Neural cell (in vitro differentiated cells): ENCODE results near the gene RCSD1. TPM values are rescaled to one million over a fixed set of nuclear protein-coding genes. Genes with fewer than 3 reads are reported as not detected.

Experiments used
- H2AFZ ChIP-seq: fragments of 200-600, 300-800 bp; sonication (generic), shearing (Covaris generic); 2 replicates; pipeline ENCODE4 v1.6.0; 2014; ENCODE audit warnings: low read depth, mild to moderate bottlenecking, antibody characterized with exemption, low read length, moderate library complexity
- H3F3A ChIP-seq: fragments of 200-600 bp; shearing (Covaris generic); 2 replicates; pipeline ENCODE4 v1.6.1; 2016; ENCODE audit warnings: mild to moderate bottlenecking, moderate library complexity, mixed read lengths, antibody characterized with exemption, low read length; ENCODE audit not compliant: insufficient read depth, poor library complexity, severe bottlenecking
- H3K27ac ChIP-seq: fragments of 200-600, 300-800 bp; sonication (generic), shearing (Covaris generic); 2 replicates; pipeline ENCODE4 v1.5.1; 2014; ENCODE audit warnings: mild to moderate bottlenecking, low read length, moderate library complexity
- H3K27me3 ChIP-seq: fragments of 300-800, 200-600 bp; sonication (generic), shearing (Covaris generic); 2 replicates; pipeline ENCODE4 v1.6.0; 2014; ENCODE audit warnings: mild to moderate bottlenecking, low read depth, low read length, moderate library complexity; ENCODE audit not compliant: insufficient read depth
- H3K36me3 ChIP-seq: fragments of 300-800, 200-600 bp; sonication (generic), shearing (Covaris generic); 2 replicates; pipeline ENCODE4 v1.5.1; 2014; ENCODE audit warnings: mild to moderate bottlenecking, antibody characterized with exemption, low read length, moderate library complexity; ENCODE audit not compliant: insufficient read depth
- H3K4me2 ChIP-seq: fragments of 300-800, 200-600 bp; sonication (generic), shearing (Covaris generic); 2 replicates; pipeline ENCODE4 v1.6.0; 2014; ENCODE audit warnings: mild to moderate bottlenecking, low read length
- H3K4me3 ChIP-seq: fragments of 300-800, 200-600 bp; sonication (generic), shearing (Covaris generic); 2 replicates; pipeline ENCODE4 v1.5.1; 2014; ENCODE audit warnings: mild to moderate bottlenecking, low read length, moderate library complexity
- H3K79me2 ChIP-seq: fragments of 200-600 bp; shearing (Covaris generic); replicated peaks from 2 replicates; pipeline ENCODE4 v1.6.0; 2014; ENCODE audit warnings: mild to moderate bottlenecking, low read length, moderate library complexity; ENCODE audit not compliant: insufficient read depth
- H3K9ac ChIP-seq: fragments of 300-800, 200-600 bp; sonication (generic), shearing (Covaris generic); 2 replicates; pipeline ENCODE4 v1.6.1; 2016; ENCODE audit warnings: mild to moderate bottlenecking, low read length, mixed read lengths
- H3K9me2 ChIP-seq: fragments of 200-600 bp; shearing (Covaris generic); 2 replicates; pipeline ENCODE4 v1.6.1; 2016; ENCODE audit warnings: mild to moderate bottlenecking, low read length, mixed read lengths; ENCODE audit not compliant: insufficient read depth
- H3K9me3 ChIP-seq: fragments of 200-600, 300-800 bp; sonication (generic), shearing (Covaris generic); 2 replicates; pipeline ENCODE4 v1.6.1; 2016; ENCODE audit warnings: mild to moderate bottlenecking, mixed run types, low read length, moderate library complexity, mixed read lengths
- H4K20me1 ChIP-seq: fragments of 200-600 bp; shearing (Covaris generic); 2 replicates; pipeline ENCODE4 v1.6.1; 2016; ENCODE audit warnings: mild to moderate bottlenecking, mixed run types; ENCODE audit not compliant: insufficient read depth
- CTCF ChIP-seq: fragments of 450-650 bp; IDR thresholded peaks from 2 replicates; pipeline ENCODE4 v1.5.1; 2014; ENCODE audit warnings: antibody characterized with exemption, mild to moderate bottlenecking, moderate library complexity; ENCODE audit not compliant: poor library complexity, severe bottlenecking
- EP300 ChIP-seq: fragments of 450-650 bp; conservative IDR thresholded peaks from 2 replicates; pipeline ENCODE4 v1.6.1; 2014; ENCODE audit warnings: antibody characterized with exemption, mild to moderate bottlenecking, moderate library complexity; ENCODE audit not compliant: poor library complexity, severe bottlenecking
- EZH2 ChIP-seq: fragments of 200-600, 300-800 bp; shearing (Covaris generic), sonication (generic); IDR thresholded peaks from 2 replicates; pipeline ENCODE4 v1.6.1; 2014; ENCODE audit warnings: antibody characterized with exemption, low read length, borderline replicate concordance, mild to moderate bottlenecking; ENCODE audit not compliant: insufficient read depth, poor library complexity, severe bottlenecking
- MXI1 ChIP-seq: fragments of 450-650 bp; conservative IDR thresholded peaks from 2 replicates; pipeline ENCODE4 v1.6.1; 2014; ENCODE audit warnings: antibody characterized with exemption, mild to moderate bottlenecking; ENCODE audit not compliant: poor library complexity, severe bottlenecking
- POLR2AphosphoS5 ChIP-seq: IDR thresholded peaks from 2 replicates; pipeline ENCODE4 v1.6.1; 2012
- RAD21 ChIP-seq: fragments of 450-650 bp; conservative IDR thresholded peaks from 2 replicates; pipeline ENCODE4 v1.6.1; 2014; ENCODE audit warnings: antibody characterized with exemption, mild to moderate bottlenecking, moderate library complexity
- REST ChIP-seq: IDR thresholded peaks from 2 replicates; pipeline ENCODE4 v1.6.1; 2012; ENCODE audit warnings: borderline replicate concordance
- SMC3 ChIP-seq: fragments of 450-650 bp; conservative IDR thresholded peaks from 2 replicates; pipeline ENCODE4 v1.6.1; 2014; ENCODE audit warnings: antibody characterized with exemption, mild to moderate bottlenecking, moderate library complexity; ENCODE audit not compliant: poor library complexity
- TAF1 ChIP-seq: IDR thresholded peaks from 2 replicates; pipeline ENCODE4 v1.6.1; 2012; ENCODE audit warnings: low read depth
- polyA plus RNA-seq: library from polyadenylated mRNA; depleted of rRNA; stranded (reverse); fragments of >200 nt; gene quantifications from 2 replicates; pipeline ENCODE4 v1.2.3, GENCODE V29; 2014

RCSD1 gene
- polyA plus RNA-seq, 1 donor from 2014 or later, result not detected

GRCh38 chr1:167693425-167694045 lies 63.5 kb downstream of the RCSD1 start:
- Histone ChIP-seq H3F3A (no peaks in the 10 kb centered on the region), H3K9ac (no peak overlapping the region), H4K20me1 (no peaks in the 10 kb centered on the region), H3K9me3 (no peaks in the 10 kb centered on the region), H3K79me2 (no peaks in the 10 kb centered on the region), H3K9me2 (no peaks in the 10 kb centered on the region), H3K27ac (no peak overlapping the region), H3K4me3 (no peak overlapping the region), H3K36me3 (no peaks in the 10 kb centered on the region), H3K27me3 (no peaks in the 10 kb centered on the region), H3K4me2 (no peak overlapping the region), H2AFZ (no peak overlapping the region)
- TF ChIP-seq REST (no peak), SMC3 (no peak), MXI1 (no peak), EP300 (no peak), POLR2AphosphoS5 (no peak), EZH2 (no peak), TAF1 (no peak), CTCF (no peak)

GRCh38 chr1:167694691-167695090 lies 64.7 kb downstream of the RCSD1 start:
- Histone ChIP-seq H3K4me2 (no peak overlapping the region), H2AFZ (no peak overlapping the region), H3K36me3 (no peaks in the 10 kb centered on the region), H3K9me3 (no peaks in the 10 kb centered on the region), H3K9me2 (no peaks in the 10 kb centered on the region), H3F3A (no peaks in the 10 kb centered on the region), H3K4me3 (no peak overlapping the region), H3K79me2 (no peaks in the 10 kb centered on the region), H3K27ac (no peak overlapping the region), H3K27me3 (no peaks in the 10 kb centered on the region), H3K9ac (no peak overlapping the region), H4K20me1 (no peaks in the 10 kb centered on the region)
- TF ChIP-seq SMC3 (no peak), RAD21 (no peak), MXI1 (no peak), EP300 (no peak), EZH2 (no peak), CTCF (no peak), POLR2AphosphoS5 (no peak), REST (no peak), TAF1 (no peak)
